Measurements from ENCODE around the gene OR52A1.
"Not testable (repeated sequence)": the region's sequence is repeated elsewhere in the genome, so short reads cannot be mapped to it uniquely, and the experiment has no call there.

Gene OR52A1

GRCh38 chr11:5154657-5155056 is at the start of gene OR52A1:
TSS of gene OR52A1 (minus strand) at chr11:5154757. CDS start at chr11:5152369, 2,388 bp downstream.
- no peak for DNase-seq

- no peak for DNase-seq
Observed at GRCh38 chr11:5203366-5203765, 48.8 kb upstream of the OR52A1 start.

- DNase-seq = no peak
Observed at GRCh38 chr11:5200582-5200981, 46.0 kb upstream of the OR52A1 start, which contains the start of gene OR51V1. TSS of gene OR51V1 (minus strand) at chr11:5200682. CDS start at chr11:5200682, 0 bp downstream.

- DNase-seq = no peak
Observed at GRCh38 chr11:5198285-5198684, 43.7 kb upstream of the OR52A1 start.

- no peak for DNase-seq
Observed at GRCh38 chr11:5197536-5197935, 43.0 kb upstream of the OR52A1 start.

- DNase-seq = no peak
Observed at GRCh38 chr11:5196731-5197130, 42.2 kb upstream of the OR52A1 start.

- no peak for DNase-seq
Observed at GRCh38 chr11:5196067-5196466, 41.5 kb upstream of the OR52A1 start.

- no peak for DNase-seq
Observed at GRCh38 chr11:5192738-5193137, 38.2 kb upstream of the OR52A1 start.

GRCh38 chr11:5188201-5188600 is 33.6 kb upstream of the OR52A1 start:
- no peak for DNase-seq

- DNase-seq = no peak
Observed at GRCh38 chr11:5178046-5178837, 23.7 kb upstream of the OR52A1 start.

GRCh38 chr11:5174934-5175333 is 20.4 kb upstream of the OR52A1 start:
- no peak for DNase-seq

- no peak for DNase-seq
Observed at GRCh38 chr11:5171856-5172255, 17.3 kb upstream of the OR52A1 start.

- not testable (repeated sequence) for DNase-seq
Observed at GRCh38 chr11:5165898-5166297, 11.3 kb upstream of the OR52A1 start.

GRCh38 chr11:5164807-5165206 is 10.2 kb upstream of the OR52A1 start:
- not testable (repeated sequence) for DNase-seq

GRCh38 chr11:5161045-5161444 is 6.5 kb upstream of the OR52A1 start:
- DNase-seq = not testable (repeated sequence)

- not testable (repeated sequence) for DNase-seq
Observed at GRCh38 chr11:5160217-5160616, 5.7 kb upstream of the OR52A1 start.

GRCh38 chr11:5159806-5160205 is 5.2 kb upstream of the OR52A1 start:
- DNase-seq = no peak

- DNase-seq = no peak
Observed at GRCh38 chr11:5153574-5154431, 754 bp downstream of the OR52A1 start.

- no peak for DNase-seq
Observed at GRCh38 chr11:5151713-5152153, 2.8 kb downstream of the OR52A1 start.

GRCh38 chr11:5144206-5144605 is 10.4 kb downstream of the OR52A1 start:
- DNase-seq = not testable (repeated sequence)

- DNase-seq = no peak
Observed at GRCh38 chr11:5137996-5138395, 16.6 kb downstream of the OR52A1 start, which contains the start of gene OR52A5. TSS of gene OR52A5 (minus strand) at chr11:5138356. CDS start at chr11:5132642, 5,714 bp downstream.

- no peak for DNase-seq
Observed at GRCh38 chr11:5137014-5137413, 17.5 kb downstream of the OR52A1 start.

GRCh38 chr11:5136261-5136660 is 18.3 kb downstream of the OR52A1 start:
- DNase-seq = no peak
